Adipocyte (in vitro differentiated cells): ENCODE results near the gene BCAS3.

ENCODE experiments used
- DNase-seq: peaks from one replicate; pipeline ENCODE4 v3.0.0-alpha.2; 2015; ENCODE audit warnings: low read depth
- H3K27me3 ChIP-seq: replicated peaks from 2 replicates; pipeline ENCODE4 v1.7.0; 2013; ENCODE audit warnings: mild to moderate bottlenecking, low read length, moderate library complexity; ENCODE audit not compliant: control insufficient read depth, insufficient read depth
- H3K36me3 ChIP-seq: 2 replicates; pipeline ENCODE4 v1.7.0; 2013; ENCODE audit warnings: low read length, mild to moderate bottlenecking, moderate library complexity; ENCODE audit not compliant: control insufficient read depth, insufficient read depth, severe bottlenecking
- H3K4me1 ChIP-seq: 2 replicates; pipeline ENCODE4 v1.7.0; 2013; ENCODE audit warnings: mild to moderate bottlenecking, low read length, moderate library complexity; ENCODE audit not compliant: control insufficient read depth, insufficient read depth
- H3K4me3 ChIP-seq: 2 replicates; pipeline ENCODE4 v1.7.0; 2013; ENCODE audit warnings: mild to moderate bottlenecking, low read length, moderate library complexity
- H3K9ac ChIP-seq: 2 replicates; pipeline ENCODE4 v1.7.0; 2013; ENCODE audit warnings: mild to moderate bottlenecking, low read length, moderate library complexity
- H3K9me3 ChIP-seq: 2 replicates; pipeline ENCODE4 v1.7.0; 2013; ENCODE audit warnings: mild to moderate bottlenecking, low read length, moderate library complexity; ENCODE audit not compliant: control insufficient read depth

Gene BCAS3

DNA sequence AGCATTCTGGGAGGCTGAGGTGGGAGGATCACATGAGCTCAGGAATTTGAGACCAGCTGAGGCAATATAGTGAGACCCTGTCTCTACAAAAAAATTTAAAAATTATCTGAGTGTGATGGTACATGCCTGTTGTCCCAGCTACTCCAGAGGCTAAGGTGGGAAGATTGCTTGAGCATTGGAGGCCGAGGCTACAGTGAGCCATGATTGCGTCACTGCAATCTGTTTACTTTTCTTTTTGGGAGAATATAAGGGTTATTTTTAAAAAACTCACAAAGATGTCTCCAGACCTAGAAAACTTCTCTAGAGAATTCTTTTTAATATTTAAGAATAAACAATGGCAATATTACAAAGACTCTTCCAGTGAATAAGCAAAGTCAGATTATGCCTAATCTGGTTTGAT, 226.9 kb downstream of the BCAS3 start:
- Histone ChIP-seq H3K36me3 (peaks cover 3% of the 10 kb centered on the region), H3K9ac (no peak overlapping the region), H3K4me3 (no peak overlapping the region), H3K9me3 (no peaks in the 10 kb centered on the region), H3K4me1 (peaks cover 12% of the 10 kb centered on the region), H3K27me3 (no peaks in the 10 kb centered on the region)
- no peak for DNase-seq

DNA sequence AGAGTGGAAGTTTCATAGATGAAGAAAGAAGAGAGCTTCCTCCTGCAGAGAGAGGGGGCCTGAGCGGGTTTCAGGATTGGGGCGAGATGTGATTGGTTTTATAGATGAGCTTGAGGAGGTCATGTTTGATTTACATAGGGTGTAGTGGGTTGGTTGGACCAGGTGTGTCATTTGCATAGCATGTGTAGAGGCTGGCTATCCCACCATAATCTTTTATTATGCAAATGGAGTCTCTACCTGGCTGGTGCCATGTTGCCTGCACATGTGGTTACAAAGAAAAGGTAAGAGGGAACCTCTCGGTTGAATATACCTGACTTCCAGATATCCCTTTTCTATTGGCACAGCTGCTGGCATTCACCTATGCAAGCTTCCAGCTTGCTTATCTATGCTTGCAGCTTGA, 228.1 kb downstream of the BCAS3 start:
- Histone ChIP-seq H3K27me3 (no peaks in the 10 kb centered on the region), H3K36me3 (peaks cover 3% of the 10 kb centered on the region), H3K4me1 (peaks cover 12% of the 10 kb centered on the region), H3K9me3 (no peaks in the 10 kb centered on the region), H3K4me3 (no peak overlapping the region), H3K9ac (no peak overlapping the region)
- DNase-seq, result no peak

DNA sequence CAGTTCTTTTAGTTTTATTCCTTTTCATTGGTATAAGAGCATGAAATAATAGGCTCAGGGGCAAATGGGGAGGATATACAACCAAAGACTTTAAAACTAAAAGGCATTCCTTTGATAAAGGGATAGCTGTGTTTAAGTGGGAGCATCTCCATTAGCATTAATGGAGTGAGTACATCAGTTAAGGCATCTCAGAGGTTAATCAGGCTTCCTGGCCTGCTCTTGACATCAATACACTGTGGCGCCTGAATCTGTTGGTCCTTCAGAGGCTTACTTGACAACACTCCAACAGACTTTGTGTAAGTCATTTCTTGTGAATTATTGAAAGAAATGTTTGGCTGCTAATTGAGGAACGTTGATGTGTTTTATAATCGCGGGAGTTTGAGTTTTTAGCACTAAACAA, 230.7 kb downstream of the BCAS3 start:
- Histone ChIP-seq H3K9ac (no peak overlapping the region), H3K27me3 (no peaks in the 10 kb centered on the region), H3K36me3 (no peaks in the 10 kb centered on the region), H3K4me3 (no peak overlapping the region), H3K4me1 (no peaks in the 10 kb centered on the region), H3K9me3 (no peaks in the 10 kb centered on the region)
- DNase-seq, result no peak

DNA sequence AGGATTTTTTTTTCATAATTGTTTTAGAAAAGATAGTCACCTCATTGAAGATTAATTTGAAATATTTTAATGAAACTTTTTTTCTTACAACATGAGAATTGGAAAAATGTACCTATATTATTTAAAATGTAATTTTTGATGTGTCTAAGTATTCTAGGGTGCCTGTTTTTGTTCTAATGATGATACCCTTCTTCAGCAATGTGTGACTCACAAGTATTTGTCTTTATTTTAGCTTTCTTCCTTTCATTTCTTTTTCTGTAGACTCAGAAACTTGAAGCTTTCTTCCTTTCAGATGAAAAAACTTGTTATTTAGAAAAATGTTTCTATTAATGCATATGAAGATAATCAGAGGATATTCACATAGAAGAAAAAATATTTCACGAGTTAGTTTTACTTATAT, 231.8 kb downstream of the BCAS3 start:
- H3K9ac ChIP-seq, result no peak overlapping the region
- no peaks in the 10 kb centered on the region for H3K36me3 ChIP-seq
- no peak for DNase-seq
- no peaks in the 10 kb centered on the region for H3K9me3 ChIP-seq
- H3K4me3 ChIP-seq, result no peak overlapping the region
- no peaks in the 10 kb centered on the region for H3K4me1 ChIP-seq
- no peaks in the 10 kb centered on the region for H3K27me3 ChIP-seq

DNA sequence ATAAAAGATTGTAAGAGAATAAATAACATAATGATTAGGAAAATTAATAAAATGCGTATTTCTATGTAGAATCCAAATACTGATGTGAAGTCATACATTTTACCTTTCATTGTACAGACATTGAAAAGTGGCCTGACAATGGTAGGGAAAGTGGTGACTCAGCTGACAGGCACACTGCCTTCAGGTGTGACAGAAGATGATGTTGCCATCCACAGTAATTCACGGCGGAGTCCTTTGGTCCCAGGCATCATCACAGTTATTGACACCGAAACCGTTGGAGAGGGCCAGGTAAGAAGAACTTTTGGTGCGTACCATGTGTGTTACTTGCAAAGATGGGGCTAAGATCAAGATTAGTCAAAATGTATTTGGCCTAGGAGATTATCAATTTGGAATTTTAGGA, 232.8 kb downstream of the BCAS3 start:
- no peak for DNase-seq
- Histone ChIP-seq H3K9me3 (peaks cover 5% of the 10 kb centered on the region), H3K27me3 (no peaks in the 10 kb centered on the region), H3K9ac (no peak overlapping the region), H3K4me3 (no peak overlapping the region), H3K4me1 (no peaks in the 10 kb centered on the region), H3K36me3 (no peaks in the 10 kb centered on the region)

DNA sequence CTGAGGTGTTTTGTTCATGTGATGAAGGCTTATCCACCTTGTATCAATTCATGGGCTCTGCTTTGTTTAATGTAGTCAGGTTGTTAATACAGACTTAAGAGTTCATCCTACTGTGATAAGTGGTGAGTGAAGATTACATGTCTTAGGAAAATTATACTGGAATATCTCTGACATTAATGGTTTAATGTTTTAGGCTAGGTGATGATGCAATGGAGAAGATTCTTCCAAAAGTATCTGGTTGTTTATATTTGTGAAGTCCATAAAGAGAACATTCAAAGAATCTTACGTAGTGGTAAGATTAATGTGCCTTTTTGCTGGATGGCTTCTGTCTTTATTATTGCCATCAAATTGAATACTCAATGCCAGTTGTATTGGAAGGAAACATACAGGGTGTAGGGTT, 236.4 kb downstream of the BCAS3 start:
- no peaks in the 10 kb centered on the region for H3K27me3 ChIP-seq
- H3K36me3 ChIP-seq, result no peaks in the 10 kb centered on the region
- no peak overlapping the region for H3K9ac ChIP-seq
- H3K9me3 ChIP-seq, result peaks cover 13% of the 10 kb centered on the region
- DNase-seq, result no peak
- no peak overlapping the region for H3K4me3 ChIP-seq
- H3K4me1 ChIP-seq, result no peaks in the 10 kb centered on the region

DNA sequence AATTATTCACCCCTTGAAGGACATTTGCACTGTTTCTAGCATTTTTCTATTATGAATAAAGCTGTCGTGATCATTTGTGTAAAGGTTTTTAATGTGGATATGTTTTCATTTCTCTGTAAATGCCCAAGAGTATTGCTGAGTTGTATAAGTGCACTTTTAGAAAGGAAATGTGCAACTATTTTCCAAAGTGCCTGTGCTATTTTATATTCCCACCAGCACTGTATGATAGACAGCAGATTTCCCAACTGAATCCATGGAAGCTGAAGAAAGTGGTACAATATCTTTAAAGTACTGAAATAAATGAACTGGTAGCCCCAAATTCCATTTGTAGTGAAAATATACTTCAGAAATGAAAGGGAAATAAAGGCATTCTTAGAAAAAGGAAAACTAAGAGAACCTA, 238.4 kb downstream of the BCAS3 start:
- no peak for DNase-seq
- H3K4me1 ChIP-seq, result no peaks in the 10 kb centered on the region

DNA sequence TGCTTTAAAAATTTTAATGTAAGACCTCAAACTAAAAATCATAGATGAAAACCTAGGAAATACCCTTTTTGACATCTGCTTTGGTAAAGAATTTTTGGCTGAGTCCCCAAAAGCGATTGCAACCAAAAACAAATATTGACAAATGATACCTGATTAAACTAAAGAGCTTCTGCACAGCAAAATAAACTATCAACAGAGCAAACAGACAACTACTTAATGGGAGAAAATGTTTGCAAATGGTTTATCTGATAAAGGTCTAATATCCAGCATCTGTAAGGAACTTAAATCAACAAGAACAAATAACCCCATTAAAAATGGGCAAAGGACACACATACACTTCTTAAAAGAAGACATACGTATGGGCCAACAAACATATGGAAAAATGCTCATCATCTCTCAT, 242.5 kb downstream of the BCAS3 start:
- Histone ChIP-seq H3K27me3 (no peaks in the 10 kb centered on the region), H3K4me3 (no peak overlapping the region), H3K9me3 (peaks cover 11% of the 10 kb centered on the region), H3K4me1 (no peaks in the 10 kb centered on the region), H3K9ac (no peak overlapping the region), H3K36me3 (no peaks in the 10 kb centered on the region)
- no peak for DNase-seq

More for the DNA sequence above, 238.4 kb downstream of the BCAS3 start:
- H3K9me3 ChIP-seq, result peaks cover 13% of the 10 kb centered on the region
- no peaks in the 10 kb centered on the region for H3K36me3 ChIP-seq
- no peaks in the 10 kb centered on the region for H3K27me3 ChIP-seq
- no peak overlapping the region for H3K9ac ChIP-seq
- peak overlapping the region; percentile 29 for H3K4me3 ChIP-seq

DNA sequence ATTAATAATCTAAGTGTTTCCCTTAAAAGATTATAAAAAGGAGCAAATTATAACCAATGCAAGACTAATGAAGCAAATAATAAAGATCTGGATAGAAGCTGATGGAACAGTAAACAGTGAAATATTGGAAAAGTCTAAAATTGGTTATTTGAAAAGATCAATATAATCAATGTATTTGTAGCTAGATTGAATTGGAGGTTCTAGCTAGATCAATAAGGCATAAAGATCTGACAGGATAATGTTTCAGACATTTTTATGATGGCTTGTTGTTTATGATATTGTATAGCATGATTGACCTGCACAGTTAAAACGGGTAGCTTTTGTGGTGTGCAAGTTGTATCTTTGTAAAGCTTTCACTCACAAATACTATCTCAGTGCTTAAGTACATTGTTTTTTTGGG, 245.3 kb downstream of the BCAS3 start:
- Histone ChIP-seq H3K4me1 (no peaks in the 10 kb centered on the region), H3K9ac (no peak overlapping the region), H3K9me3 (no peaks in the 10 kb centered on the region), H3K27me3 (no peaks in the 10 kb centered on the region), H3K4me3 (no peak overlapping the region), H3K36me3 (no peaks in the 10 kb centered on the region)
- DNase-seq, result no peak

DNA sequence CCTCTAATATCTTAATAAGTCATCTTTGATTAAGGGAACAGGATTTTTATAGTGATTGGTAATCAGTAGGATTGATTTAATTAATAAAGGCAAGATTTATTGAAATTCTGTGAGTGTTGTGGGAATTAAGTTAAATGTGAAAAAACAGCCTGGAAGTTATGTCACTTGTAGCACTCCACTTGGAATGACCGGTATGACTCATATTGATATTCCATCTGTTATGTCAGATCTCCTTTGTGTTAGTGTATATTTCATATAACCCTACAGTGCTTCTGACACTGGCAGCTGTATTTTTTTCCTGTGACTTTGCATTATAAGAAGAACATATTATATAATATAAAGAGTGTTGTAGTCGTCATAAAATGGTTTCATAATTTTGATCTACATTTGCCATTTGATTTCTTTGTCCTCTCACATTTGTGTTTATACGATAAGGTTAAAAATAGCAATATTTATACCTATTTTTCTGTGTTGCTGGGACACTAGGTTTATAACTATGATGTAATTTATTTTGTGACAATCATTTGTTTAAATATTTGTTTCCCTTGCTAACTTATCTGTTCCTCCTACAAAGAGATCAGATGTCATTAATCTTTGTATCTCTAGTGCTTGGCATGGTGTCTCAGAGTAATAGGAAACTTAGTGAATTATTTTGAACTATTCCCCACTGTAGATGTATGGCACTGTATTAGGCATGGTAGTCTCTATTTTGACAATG, 249.0 kb downstream of the BCAS3 start:
- Histone ChIP-seq H3K9me3 (no peaks in the 10 kb centered on the region), H3K36me3 (no peaks in the 10 kb centered on the region), H3K9ac (no peak overlapping the region), H3K4me3 (no peak overlapping the region), H3K4me1 (no peaks in the 10 kb centered on the region), H3K27me3 (no peaks in the 10 kb centered on the region)
- DNase-seq, result no peak

DNA sequence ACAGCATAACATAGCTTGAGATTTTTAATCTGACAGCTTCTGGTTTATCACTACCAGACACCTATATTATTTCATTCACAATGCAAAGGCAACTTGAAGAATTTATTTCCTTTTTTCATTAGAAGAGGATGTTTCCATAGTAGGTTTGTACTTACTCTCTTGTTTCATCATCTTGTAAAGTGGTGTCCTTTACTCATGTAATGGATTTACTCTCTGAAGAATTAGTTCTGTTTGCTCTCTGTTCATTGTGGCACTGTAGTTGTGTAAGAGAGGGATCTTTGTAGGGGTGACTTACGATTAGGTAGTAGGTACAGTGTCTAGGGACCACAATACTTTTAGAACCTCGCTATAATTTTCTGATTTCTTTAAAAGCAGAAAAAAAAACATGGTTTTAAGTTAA, 256.1 kb downstream of the BCAS3 start:
- no peaks in the 10 kb centered on the region for H3K36me3 ChIP-seq
- no peak overlapping the region for H3K9ac ChIP-seq
- no peaks in the 10 kb centered on the region for H3K9me3 ChIP-seq
- no peak overlapping the region for H3K4me3 ChIP-seq
- no peaks in the 10 kb centered on the region for H3K4me1 ChIP-seq
- no peaks in the 10 kb centered on the region for H3K27me3 ChIP-seq
- DNase-seq, result no peak

DNA sequence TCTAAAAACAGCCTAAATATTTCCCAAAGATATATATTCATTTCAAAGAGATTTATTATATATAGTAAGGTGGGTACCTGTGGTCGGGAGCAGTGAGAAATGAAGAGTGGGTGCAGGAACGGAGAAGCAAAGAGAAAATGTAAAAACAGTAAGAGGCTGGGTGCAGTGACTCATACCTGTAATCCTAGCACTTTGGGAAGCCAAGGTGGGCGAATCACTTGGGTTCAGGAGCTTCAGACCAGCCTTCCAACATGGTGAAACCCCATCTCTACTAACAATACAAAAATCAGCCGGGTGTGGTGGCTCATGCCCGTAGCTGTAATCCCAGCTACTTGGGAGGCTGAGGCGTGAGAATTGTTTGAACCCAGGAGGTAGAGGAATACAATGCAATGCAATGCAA, 257.1 kb downstream of the BCAS3 start:
- Histone ChIP-seq H3K9ac (no peak overlapping the region), H3K4me3 (no peak overlapping the region), H3K27me3 (no peaks in the 10 kb centered on the region), H3K4me1 (no peaks in the 10 kb centered on the region), H3K9me3 (no peaks in the 10 kb centered on the region), H3K36me3 (no peaks in the 10 kb centered on the region)
- DNase-seq, result no peak
